Activated CD8-positive, alpha-beta T cell treated with anti-CD3 and anti-CD28 coated beads, Interleukin-2, amount 10 ng/mL, durations not matched to agents 7 days and 5 days (primary cell): ENCODE results near the gene NETO2. TPM values are rescaled to one million over a fixed set of nuclear protein-coding genes. Genes with fewer than 3 reads are reported as not detected.
"Not testable (repeated sequence)": the region's sequence is repeated elsewhere in the genome, so short reads cannot be mapped to it uniquely, and the experiment has no call there.

Experiments used
- ATAC-seq: fragments of 150-1000 bp; cut with Tn5 transposase; one replicate; pipeline ENCODE4 v1.10.0; 2021; ENCODE audit warnings: moderate library complexity
- CTCF ChIA-PET: fragments of 350-600 bp; sonication (Branson Sonifier 250); formaldehyde crosslinking; loops from one replicate; lab custom pipeline; 2021; ENCODE audit warnings: antibody characterized with exemption; lab: Charles Lee
- POLR2A ChIA-PET: fragments of 350-600 bp; sonication (Branson Sonifier 250); formaldehyde crosslinking; loops from one replicate; lab custom pipeline; 2021; ENCODE audit warnings: antibody characterized with exemption; lab: Charles Lee
- DNase-seq: peaks from one replicate; pipeline ENCODE4 v3.0.0-alpha.2; 2020
- H3K27ac Mint-ChIP-seq: one replicate; pipeline ENCODE4 v1.8.0; 2021; ENCODE audit warnings: mild to moderate bottlenecking, mixed read lengths
- H3K27me3 Mint-ChIP-seq: one replicate; pipeline ENCODE4 v1.8.0; 2021; ENCODE audit warnings: low read depth, mixed read lengths
- H3K36me3 Mint-ChIP-seq: one replicate; pipeline ENCODE4 v1.8.0; 2021; ENCODE audit warnings: low read depth, mixed read lengths
- H3K4me1 Mint-ChIP-seq: one replicate; pipeline ENCODE4 v1.8.0; 2021; ENCODE audit warnings: low read depth, mixed read lengths
- H3K4me3 Mint-ChIP-seq: one replicate; pipeline ENCODE4 v1.8.0; 2021; ENCODE audit warnings: mild to moderate bottlenecking, mixed read lengths
- H3K9me3 Mint-ChIP-seq: one replicate; pipeline ENCODE4 v1.8.0; 2022; ENCODE audit warnings: mixed read lengths; ENCODE audit not compliant: insufficient read depth
- total RNA-seq, 2 experiments: library from RNA; stranded (reverse); gene quantifications; one replicate each; pipeline ENCODE4 v1.2.3, GENCODE V29; 2021

The NETO2 gene
- total RNA-seq, 2 experiments from 2014 or later, result 3.4 to 4.1 TPM

- ATAC-seq, H3K4me3 Mint-ChIP-seq, POLR2A ChIA-PET, H3K27me3 Mint-ChIP-seq, H3K27ac Mint-ChIP-seq, CTCF ChIA-PET, H3K4me1 Mint-ChIP-seq, DNase-seq: not testable (repeated sequence)
- Mint-ChIP-seq H3K9me3 (peaks cover 21% of the 10 kb centered on the region), H3K36me3 (peaks cover 21% of the 10 kb centered on the region)
These were observed 8.8 kb upstream of the NETO2 start for GRCh38 chr16:47152501-47152900.

- no peak overlapping the region for H3K27ac Mint-ChIP-seq
- ATAC-seq (no peak), DNase-seq (peak; percentile 27)
- H3K36me3 Mint-ChIP-seq, result peaks cover 16% of the 10 kb centered on the region
- peaks cover 21% of the 10 kb centered on the region for H3K9me3 Mint-ChIP-seq
- CTCF ChIA-PET, result interaction anchor here (1.6 kb wide), 1 partner anchor 8 kb away, joined by 9 read pairs; no protein-coding TSS in a partner anchor
- peaks cover 12% of the 10 kb centered on the region for H3K27me3 Mint-ChIP-seq
- POLR2A ChIA-PET, result no interaction called here
- H3K4me1 Mint-ChIP-seq, result peaks cover 8% of the 10 kb centered on the region
- H3K4me3 Mint-ChIP-seq, result no peak overlapping the region
These were observed 6.3 kb upstream of the NETO2 start for GRCh38 chr16:47150067-47150466.

GRCh38 chr16:47144559-47144877 lies 773 bp upstream of the NETO2 start:
- POLR2A ChIA-PET, result no interaction called here
- Mint-ChIP-seq H3K27ac (no peak overlapping the region), H3K4me3 (peak overlapping the region; percentile 68)

GRCh38 chr16:47142821-47143676 lies 696 bp downstream of the NETO2 start:
- POLR2A ChIA-PET, result interaction anchor here (0.6 to 1.9 kb wide), 2 partner anchors 169 to 170 kb away, joined by 3 to 8 read pairs; partner anchors contain the start of gene DNAJA2
- peaks cover 23% of the 10 kb centered on the region for H3K4me1 Mint-ChIP-seq
- peak; percentile 65 for DNase-seq
- peak overlapping the region; percentile 69 for H3K4me3 Mint-ChIP-seq
- CTCF ChIA-PET, result interaction anchor here (0.8 to 4.0 kb wide), 28 partner anchors 7 to 1023 kb away, joined by 3 to 33 read pairs (median 5); partner anchors contain the start of genes DNAJA2, ITFG1 and PHKB
- peak; percentile 77 for ATAC-seq
- H3K27ac Mint-ChIP-seq, result no peak overlapping the region
- H3K27me3 Mint-ChIP-seq, result peaks cover 33% of the 10 kb centered on the region
- H3K9me3 Mint-ChIP-seq, result no peaks in the 10 kb centered on the region
- no peaks in the 10 kb centered on the region for H3K36me3 Mint-ChIP-seq

More at GRCh38 chr16:47144559-47144877, 773 bp upstream of the NETO2 start:
- ATAC-seq (no peak), DNase-seq (no peak)
- H3K9me3 Mint-ChIP-seq, result no peaks in the 10 kb centered on the region
- peaks cover 17% of the 10 kb centered on the region for H3K4me1 Mint-ChIP-seq
- H3K27me3 Mint-ChIP-seq, result peaks cover 33% of the 10 kb centered on the region
- no peaks in the 10 kb centered on the region for H3K36me3 Mint-ChIP-seq
- CTCF ChIA-PET, result interaction anchor here (0.9 to 4.0 kb wide), 9 partner anchors 8 to 1022 kb away, joined by 3 to 16 read pairs (median 6); no protein-coding TSS in a partner anchor

GRCh38 chr16:47142486-47142820 lies 1.3 kb downstream of the NETO2 start:
- peak overlapping the region; percentile 69 for H3K4me3 Mint-ChIP-seq
- ChIA-PET POLR2A (interaction anchor here (1.9 kb wide), 1 partner anchor 168 kb away, joined by 8 read pairs; no protein-coding TSS in a partner anchor), CTCF (interaction anchor here (0.7 to 4.0 kb wide), 35 partner anchors 8 to 1481 kb away, joined by 3 to 33 read pairs (median 5); partner anchors contain the start of genes ITFG1 and PHKB)
- H3K4me1 Mint-ChIP-seq, result peaks cover 23% of the 10 kb centered on the region
- ATAC-seq (no peak), DNase-seq (no peak)
- no peaks in the 10 kb centered on the region for H3K36me3 Mint-ChIP-seq
- no peaks in the 10 kb centered on the region for H3K9me3 Mint-ChIP-seq
- H3K27ac Mint-ChIP-seq, result no peak overlapping the region
- peaks cover 33% of the 10 kb centered on the region for H3K27me3 Mint-ChIP-seq

GRCh38 chr16:47141773-47142485 lies 1.8 kb downstream of the NETO2 start:
- POLR2A ChIA-PET, result interaction anchor here (0.6 to 1.9 kb wide), 2 partner anchors 123 to 168 kb away, joined by 3 to 8 read pairs; no protein-coding TSS in a partner anchor

GRCh38 chr16:47140686-47141085 lies 3.1 kb downstream of the NETO2 start:
- no peak for ATAC-seq
- ChIA-PET POLR2A (no interaction called here), CTCF (interaction anchor here (0.9 to 2.9 kb wide), 13 partner anchors 7 to 1489 kb away, joined by 3 to 33 read pairs (median 9); partner anchors contain the start of genes ITFG1 and PHKB)
- H3K27ac Mint-ChIP-seq, result no peak overlapping the region
- no peaks in the 10 kb centered on the region for H3K36me3 Mint-ChIP-seq
- peaks cover 24% of the 10 kb centered on the region for H3K27me3 Mint-ChIP-seq
- H3K4me1 Mint-ChIP-seq, result peaks cover 24% of the 10 kb centered on the region
- DNase-seq, result no peak
- no peak overlapping the region for H3K4me3 Mint-ChIP-seq
- H3K9me3 Mint-ChIP-seq, result no peaks in the 10 kb centered on the region

More at GRCh38 chr16:47141773-47142485, 1.8 kb downstream of the NETO2 start:
- peaks cover 31% of the 10 kb centered on the region for H3K27me3 Mint-ChIP-seq
- H3K4me1 Mint-ChIP-seq, result peaks cover 23% of the 10 kb centered on the region
- DNase-seq, result peak; percentile 89
- peak overlapping the region; percentile 69 for H3K4me3 Mint-ChIP-seq
- peak overlapping the region; percentile 37 for H3K27ac Mint-ChIP-seq
- H3K36me3 Mint-ChIP-seq, result no peaks in the 10 kb centered on the region
- ATAC-seq, result peak; percentile 67
- CTCF ChIA-PET, result interaction anchor here (0.6 to 4.0 kb wide), 62 partner anchors 9 to 1488 kb away, joined by 3 to 33 read pairs (median 4); partner anchors contain the start of genes ITFG1 and PHKB
- no peaks in the 10 kb centered on the region for H3K9me3 Mint-ChIP-seq

- DNase-seq, result no peak
- no peak overlapping the region for H3K27ac Mint-ChIP-seq
- H3K27me3 Mint-ChIP-seq, result peaks cover 17% of the 10 kb centered on the region
- H3K4me1 Mint-ChIP-seq, result peaks cover 23% of the 10 kb centered on the region
- no peaks in the 10 kb centered on the region for H3K36me3 Mint-ChIP-seq
- H3K9me3 Mint-ChIP-seq, result no peaks in the 10 kb centered on the region
- no peak overlapping the region for H3K4me3 Mint-ChIP-seq
- ChIA-PET CTCF (interaction anchor here (1.4 kb wide), 2 partner anchors 102 to 1025 kb away, joined by 3 read pairs; no protein-coding TSS in a partner anchor), POLR2A (no interaction called here)
- no peak for ATAC-seq
These were observed 4.1 kb downstream of the NETO2 start for GRCh38 chr16:47139561-47140185.

- H3K27ac Mint-ChIP-seq, POLR2A ChIA-PET, DNase-seq, H3K9me3 Mint-ChIP-seq, H3K36me3 Mint-ChIP-seq, H3K4me3 Mint-ChIP-seq, ATAC-seq: not testable (repeated sequence)
- CTCF ChIA-PET, result interaction anchor here (1.0 kb wide), 1 partner anchor 100 kb away, joined by 3 read pairs; no protein-coding TSS in a partner anchor
- Mint-ChIP-seq H3K27me3 (peaks cover 12% of the 10 kb centered on the region), H3K4me1 (peaks cover 18% of the 10 kb centered on the region)
These were observed 5.8 kb downstream of the NETO2 start for GRCh38 chr16:47137925-47138324.

GRCh38 chr16:47136099-47136842 lies 7.5 kb downstream of the NETO2 start:
- POLR2A ChIA-PET, result no interaction called here
- CTCF ChIA-PET, result interaction anchor here (1.0 to 1.7 kb wide), 3 partner anchors 8 to 98 kb away, joined by 3 to 8 read pairs (median 4); no protein-coding TSS in a partner anchor
- Mint-ChIP-seq H3K36me3 (no peaks in the 10 kb centered on the region), H3K4me3 (no peak overlapping the region), H3K4me1 (peaks cover 6% of the 10 kb centered on the region), H3K27me3 (no peaks in the 10 kb centered on the region), H3K27ac (no peak overlapping the region), H3K9me3 (no peaks in the 10 kb centered on the region)
- ATAC-seq (peak; percentile 44), DNase-seq (no peak)
